HG03135 (cell line): ENCODE measurements around the gene SPATC1L.

ENCODE experiments used
- ATAC-seq: cut with Tn5 transposase; IDR thresholded peaks from one replicate; pipeline ENCODE4 v1.9.1; 2021; ENCODE audit warnings: mild to moderate bottlenecking, moderate library complexity; ENCODE audit not compliant: unreplicated experiment

SPATC1L gene

DNA sequence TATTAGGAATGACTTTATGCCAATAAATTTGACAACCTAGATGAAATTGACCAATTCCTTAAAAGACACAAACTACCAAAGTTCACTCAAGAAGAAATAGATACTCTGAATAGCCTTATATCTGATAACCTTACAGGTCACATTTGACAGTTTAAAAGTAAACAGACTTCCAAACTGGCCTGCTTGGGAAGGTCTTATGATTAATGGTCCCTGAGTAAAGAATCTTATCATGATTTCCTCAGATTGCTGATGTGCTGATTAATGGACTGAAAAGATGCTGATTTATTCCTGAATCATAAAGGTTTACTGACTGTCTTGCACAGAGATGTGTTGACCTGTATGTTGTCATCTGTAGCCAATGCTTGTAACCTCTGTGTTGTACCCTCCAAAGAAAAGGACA is 19.2 kb downstream of the SPATC1L start:
- no peak for ATAC-seq

DNA sequence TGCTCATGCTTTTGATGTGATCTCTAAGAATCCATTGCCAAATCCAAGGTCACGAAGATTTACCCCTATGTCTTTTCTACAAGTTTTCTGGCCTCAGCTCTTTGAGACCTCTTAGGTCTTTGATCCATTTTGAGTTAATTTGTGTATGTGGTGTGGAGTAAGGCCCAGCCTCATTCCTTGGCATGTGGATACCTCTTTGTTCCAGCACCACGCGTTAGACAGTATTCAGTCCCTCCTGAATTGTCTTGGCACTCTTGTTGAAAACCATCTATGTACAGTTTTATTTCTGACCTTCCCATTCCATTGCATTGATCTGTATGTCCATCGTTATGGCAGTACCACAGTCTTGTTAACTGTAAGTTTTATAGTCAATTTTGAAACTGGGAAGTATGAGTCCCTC is 20.9 kb downstream of the SPATC1L start:
- ATAC-seq = no peak

DNA sequence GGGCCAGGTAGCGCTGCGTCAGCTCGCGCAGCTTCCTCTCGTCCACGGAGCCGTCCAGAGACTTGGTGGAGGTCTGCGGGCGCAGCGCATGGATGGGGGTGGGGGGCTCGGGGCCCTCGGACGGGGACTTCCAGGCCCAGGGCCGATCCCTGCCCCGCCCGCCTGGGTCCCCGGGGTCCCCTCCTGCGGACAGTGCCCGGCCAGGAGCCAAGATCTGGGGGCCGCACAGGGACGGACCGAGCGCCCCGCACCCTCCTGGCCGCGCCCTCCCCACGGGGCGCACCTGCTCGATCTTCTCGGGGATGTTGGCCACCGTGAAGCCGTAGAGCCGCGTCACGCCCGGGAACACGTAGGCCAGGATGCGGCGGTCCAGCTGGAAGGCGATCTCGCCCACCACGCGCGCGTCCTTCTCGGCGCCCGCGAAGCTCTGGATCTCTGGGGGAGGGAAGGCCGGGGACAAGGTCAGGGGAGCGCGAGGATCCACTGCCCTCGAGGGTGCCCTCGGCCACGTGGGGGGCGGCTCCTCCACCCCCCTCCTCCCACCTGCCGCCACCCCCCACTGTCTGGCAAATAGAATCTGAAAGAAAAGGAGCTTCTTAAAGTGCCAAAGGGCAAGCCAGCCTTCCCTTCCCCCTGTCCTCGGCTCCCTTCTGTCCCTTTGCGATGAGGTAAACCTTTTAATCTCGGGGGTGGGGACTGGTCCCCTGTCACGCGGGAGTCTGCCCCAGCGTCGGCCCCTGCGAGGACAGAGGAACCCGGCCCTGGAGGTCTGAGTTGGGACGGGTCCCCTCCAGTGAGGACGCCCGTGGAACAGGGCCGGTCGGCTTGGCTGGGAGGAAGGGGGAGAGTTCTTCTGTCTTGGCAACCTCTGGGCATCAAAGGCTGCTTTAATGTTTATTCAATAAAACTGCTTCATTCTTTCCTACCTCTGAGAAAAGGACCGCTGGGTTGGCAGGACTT is 22.3 kb downstream of the SPATC1L start:
- ATAC-seq = no peak

DNA sequence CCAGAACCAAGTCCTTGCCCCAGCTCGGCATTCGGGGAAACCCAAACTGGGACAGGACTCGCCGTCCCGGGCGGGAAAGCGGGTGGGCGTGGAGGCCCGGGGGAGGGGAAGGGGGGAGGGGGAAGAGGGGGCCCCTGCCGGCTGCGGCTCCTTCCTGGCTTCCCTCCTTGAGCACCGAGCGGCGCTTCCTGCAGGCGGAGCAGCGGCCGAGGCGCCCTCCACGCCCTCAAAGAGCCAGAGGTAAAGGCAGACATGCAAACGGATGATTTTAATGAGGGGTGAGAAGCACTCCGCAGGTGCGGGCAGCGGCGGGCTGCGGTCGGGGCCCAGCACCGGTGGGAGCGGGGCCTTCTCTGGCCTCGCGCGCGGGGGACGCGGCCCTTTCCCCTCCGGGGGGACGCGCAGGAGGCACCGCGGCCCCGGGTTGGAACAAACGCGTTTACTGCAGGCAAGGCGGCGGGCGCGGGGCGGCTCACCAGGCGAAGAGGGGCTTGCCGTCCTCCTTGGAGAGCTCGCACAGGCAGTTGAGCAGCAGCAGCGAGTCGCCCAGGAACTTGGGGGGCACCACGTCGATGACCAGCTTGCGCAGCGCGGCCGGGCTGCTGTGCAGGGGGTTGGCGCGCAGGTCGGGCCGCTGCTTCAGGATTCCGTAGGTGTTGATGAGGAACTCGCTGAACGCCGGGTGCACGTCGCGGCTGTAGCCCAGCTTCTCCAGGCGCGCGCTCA is 23.2 kb downstream of the SPATC1L start:
- ATAC-seq = no peak

DNA sequence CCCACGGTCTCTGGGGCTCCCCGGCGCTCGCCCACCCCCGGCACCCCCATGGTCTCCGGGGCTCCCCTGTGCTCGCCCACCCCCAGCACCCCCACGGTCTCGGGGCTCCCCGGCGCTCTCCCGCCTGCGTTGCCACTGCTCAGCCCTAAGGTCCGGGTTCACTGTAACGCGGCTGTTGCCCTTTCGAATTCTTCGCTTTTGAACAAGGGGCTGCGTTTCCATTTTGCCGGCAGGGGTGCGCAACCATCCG is 23.7 kb downstream of the SPATC1L start:
- no peak for ATAC-seq

DNA sequence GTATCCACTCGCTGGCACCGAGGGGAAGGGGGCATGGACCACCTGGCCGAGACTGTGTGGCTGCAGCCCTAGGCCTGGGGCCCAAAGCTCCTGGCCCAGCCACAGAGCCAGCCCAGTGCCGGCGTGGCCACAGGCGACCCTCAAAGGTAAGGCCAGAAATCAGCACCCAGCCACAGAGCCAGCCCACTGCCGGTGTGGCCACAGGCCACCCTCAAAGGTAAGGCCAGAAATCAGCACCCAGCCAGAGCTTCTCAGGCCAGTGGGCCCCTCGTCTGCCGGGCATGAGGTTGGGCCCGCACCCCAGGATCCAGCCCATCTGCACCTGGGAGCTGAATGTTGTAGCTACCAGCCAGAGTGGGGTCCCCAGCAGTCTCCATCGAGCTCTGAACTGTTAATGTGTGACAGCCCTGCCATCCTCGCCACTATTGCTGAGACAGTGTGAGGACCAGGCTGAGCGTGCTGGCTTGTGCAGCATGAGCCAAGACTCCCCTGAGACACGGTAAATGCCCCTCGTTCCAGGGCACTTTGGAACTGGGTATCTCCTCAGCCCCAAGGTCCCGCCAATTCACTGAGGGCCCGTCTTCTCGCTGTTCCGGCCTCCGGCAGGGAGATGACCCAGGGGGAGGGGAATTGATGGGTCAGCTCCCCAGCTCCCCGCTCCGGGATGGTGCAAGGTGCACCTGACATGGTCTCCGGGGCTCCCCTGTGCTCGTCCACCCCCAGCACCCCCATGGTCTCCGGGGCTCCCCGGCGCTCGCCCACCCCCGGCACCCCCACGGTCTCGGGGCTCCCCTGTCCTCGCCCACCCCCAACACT is 24.2 kb downstream of the SPATC1L start:
- no peak for ATAC-seq

DNA sequence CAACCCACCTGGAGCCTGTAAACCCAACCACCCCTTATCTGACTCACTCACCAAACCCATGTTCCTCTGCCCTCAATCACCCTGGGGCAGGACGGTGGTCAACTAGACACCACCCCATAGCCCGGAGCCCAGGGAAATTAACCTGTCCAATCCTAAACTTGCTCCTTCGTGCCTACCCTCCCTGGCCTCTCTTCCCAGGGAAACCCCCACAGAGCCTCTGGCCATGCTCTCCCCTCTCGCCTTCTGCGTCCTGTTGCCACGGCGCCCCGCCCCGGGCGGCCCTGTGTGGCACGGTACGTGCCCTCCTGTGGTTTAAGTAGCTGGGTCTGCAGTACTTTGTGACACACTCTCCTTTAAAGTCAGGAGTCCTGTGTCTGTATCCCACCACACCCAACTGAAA is 24.9 kb downstream of the SPATC1L start:
- ATAC-seq = no peak

DNA sequence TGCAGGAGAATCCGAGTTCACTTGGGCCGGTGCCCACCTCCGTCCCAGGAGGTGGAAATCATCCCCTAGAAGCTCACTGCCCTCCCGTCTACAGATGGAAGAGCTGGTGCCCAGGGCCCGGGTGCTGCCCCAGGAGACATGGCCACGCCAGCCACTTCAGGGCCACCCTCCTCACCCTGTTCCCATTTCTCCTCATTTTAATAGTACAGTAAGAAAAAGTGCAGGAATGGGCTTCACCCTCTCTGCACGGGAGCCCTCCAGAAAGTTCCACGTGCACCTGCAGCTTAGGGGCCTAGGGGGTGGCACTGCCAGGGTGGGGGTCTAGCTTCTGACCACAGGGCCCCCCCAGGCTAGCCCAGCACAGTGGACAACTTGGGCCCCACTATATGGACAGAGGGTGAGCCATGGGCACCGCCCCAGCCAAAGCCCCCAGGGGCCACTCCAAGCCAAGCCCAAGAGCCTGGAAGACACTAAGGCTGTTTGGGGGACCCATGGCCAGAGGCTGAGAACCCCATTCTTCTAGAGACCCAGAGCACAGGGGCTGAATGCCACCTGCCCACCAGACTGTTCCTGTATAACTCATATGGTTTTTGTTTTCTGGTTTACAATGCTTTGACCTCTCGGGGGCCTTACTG is 25.5 kb downstream of the SPATC1L start:
- no peak for ATAC-seq

DNA sequence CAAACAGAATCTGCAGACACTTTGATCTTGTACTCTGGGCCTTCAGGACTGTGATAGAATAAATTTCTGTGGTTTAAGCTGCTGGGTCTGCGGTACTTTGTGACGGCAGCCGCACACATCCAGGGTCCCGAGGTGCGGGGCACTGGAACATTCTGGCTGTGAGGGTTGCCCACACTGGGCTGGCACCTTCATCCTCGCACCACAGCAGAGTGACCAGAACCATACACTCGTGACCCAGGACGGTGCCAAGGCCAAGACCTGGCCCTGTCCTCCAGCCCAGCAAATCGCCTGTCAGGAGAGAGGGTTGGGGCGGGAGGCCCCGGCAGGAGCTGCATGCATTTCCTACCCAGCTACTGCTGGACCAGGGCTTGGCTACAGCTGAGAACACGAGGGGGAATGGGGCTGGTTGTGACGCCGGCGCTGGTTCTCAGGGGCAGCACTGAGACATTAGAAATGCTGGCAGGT is 26.2 kb downstream of the SPATC1L start:
- no peak for ATAC-seq

DNA sequence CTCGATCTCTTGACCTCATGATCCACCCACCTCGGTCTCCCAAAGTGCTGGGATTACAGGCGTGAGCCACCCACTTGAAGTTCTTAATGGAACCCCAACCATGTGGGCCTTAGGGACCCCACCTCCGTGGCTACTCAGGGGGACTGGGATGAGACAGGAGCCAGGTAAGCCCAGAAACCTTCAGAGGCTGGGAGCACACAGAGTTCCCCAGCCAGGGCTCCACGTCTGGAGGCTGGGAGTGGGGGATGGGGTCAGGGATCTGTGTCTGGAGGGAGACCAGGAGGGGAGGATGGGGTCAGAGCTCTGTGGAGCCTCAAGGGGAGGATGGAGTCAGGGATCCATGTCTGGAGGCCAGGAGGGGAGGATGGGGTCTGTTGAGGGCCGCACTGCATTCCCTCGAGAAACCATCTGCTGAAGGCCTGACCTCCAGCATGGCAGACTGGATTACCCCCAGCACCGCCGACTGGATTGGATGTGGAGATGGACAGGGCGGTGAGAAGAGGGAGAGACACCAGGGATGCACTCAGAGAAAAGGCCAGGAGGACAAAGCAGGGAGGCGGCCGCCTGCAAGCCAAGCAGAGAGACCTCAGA is 26.8 kb downstream of the SPATC1L start:
- ATAC-seq = no peak

DNA sequence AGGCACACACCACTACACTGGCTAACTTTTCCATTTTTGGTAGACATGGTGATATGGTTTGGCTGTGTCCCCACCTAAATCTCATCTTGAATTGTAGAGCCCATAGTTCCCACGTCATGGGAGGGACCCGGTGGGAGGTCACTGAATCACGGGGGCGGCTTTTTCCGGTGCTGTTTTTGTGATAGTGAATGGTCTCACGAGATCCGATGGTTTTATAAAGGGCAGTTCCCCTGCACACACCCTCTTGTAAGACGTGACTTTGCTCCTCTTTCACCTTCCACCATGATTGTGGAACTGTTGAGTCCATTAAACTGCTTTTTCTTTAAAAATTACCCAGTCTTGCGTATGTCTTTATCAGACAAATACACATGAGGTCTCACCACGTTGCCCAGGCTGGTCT is 27.6 kb downstream of the SPATC1L start:
- no peak for ATAC-seq

DNA sequence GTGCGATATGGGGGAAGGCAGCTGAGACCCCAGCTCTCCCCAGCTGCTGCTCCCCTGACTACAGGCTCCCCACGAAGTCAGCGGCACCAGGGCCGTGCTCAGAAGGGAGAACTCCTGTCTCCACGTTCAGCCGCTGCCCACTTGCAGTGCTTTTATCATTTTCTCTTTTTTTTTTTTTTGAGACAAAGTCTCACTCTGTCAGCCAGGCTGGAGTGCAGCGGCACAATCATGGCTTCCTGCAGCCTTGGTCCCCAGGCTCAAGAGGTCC is 27.9 kb downstream of the SPATC1L start:
- ATAC-seq = no peak

DNA sequence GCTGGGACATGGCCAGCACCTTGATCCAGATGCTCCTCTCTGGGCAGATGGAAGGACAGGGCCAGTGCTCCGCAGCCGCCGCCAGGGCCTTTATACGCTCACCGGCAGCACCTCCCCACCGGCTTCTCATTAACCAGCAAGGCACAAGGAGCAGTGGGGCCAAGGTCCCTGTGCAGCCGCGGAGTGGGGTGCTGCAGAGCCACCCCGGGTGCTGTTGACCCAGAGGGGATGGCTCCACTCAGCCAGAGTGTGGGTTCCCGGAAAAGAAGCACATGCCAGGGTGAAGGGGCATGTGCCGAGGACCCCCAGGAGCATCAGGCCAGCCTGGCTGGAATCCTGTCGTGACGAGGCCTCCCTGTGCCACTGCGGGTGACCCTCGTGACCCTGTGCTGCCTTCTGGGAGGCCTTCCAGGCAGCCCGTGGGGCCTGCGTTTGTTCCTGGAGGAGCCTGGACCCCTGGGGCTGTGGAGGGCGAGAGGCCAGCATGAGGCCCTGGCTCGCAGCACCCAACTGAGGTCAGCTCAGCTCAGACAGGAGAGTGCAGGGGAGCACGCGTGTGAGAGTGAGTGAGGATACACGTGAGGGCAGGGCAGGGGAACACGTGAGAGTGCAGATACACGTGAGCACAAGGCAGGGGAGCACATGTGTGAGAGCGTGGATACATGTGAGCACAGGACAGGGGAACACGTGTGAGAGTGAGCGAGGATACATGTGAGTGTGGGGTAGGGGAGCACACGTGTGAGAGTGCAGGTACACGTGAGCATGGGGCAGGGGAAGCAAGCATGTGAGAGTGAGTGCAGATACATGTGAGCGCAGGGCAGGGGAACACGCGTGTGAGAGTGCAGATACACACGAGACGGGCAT is 28.5 kb downstream of the SPATC1L start, which contains the start of gene FTCD:
Gene FTCD, minus strand, starts transcription at position 66 of the 864 bp plus-strand sequence. Its CDS starts 56 bp downstream, at position 10.
- no peak for ATAC-seq

DNA sequence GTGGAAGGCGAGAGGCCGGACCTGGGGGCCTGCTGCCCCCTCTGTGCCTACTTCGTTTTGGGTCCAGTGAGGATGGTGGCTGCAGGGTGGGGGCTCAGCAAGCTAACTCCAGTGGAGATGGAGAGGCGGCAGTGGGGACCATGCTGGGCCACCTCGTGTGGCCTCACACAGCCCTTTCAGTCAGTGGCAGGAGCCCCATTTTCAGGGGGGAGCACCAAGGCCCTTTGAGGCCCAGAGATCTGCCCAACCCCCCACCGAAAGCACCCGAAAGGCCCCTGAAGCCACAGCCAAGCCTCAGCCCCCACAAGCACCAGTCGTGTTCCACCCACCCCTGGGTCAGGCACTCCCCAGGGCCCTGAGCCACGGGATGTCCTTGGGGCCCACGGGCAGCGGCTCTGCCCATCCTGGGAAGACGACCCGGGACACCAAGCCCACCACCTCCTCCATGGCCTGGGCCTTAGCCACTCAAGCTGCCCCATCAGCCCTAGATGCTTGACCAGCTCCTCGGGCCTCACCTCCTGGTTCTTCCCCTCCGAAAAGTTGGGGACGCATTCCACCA is 29.2 kb downstream of the SPATC1L start:
- no peak for ATAC-seq

DNA sequence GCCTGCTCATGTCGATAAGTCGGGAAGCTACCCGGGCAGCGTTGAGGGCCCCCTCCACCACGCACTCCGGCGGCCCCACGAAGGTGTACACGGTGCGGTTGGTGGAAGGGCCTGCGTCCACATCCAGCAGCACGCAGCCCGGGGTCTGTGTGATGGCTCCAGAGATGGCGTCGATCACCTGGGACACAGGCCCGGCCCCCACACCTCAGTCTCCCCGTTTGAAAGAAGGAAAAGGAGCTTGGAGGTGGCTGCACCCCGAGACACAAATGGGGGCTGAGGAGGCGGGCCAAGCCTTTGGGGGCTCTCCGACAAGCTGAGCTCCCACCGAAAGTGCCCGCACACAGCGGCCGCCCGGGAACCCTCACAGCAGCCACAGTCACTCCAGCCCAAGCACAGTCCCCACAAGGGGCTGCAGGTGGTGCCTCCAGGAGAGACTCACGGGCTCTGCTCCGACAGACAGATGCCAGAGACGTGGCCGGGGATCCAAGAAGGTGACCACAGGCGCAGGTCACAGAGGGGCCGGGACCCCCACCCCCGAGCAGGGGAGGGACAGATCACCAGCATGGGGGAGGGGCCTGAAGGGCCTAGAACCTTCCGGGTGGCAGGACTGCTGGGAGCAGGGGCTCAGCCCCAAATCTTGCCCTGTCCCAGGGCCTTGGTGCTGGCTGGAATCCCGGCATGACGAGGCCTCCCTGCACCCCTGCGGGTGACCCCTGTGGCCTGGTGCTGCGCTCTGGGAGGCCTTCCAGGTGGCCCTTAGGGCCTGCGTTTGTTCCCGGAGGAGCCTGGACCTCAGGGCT is 29.9 kb downstream of the SPATC1L start:
- ATAC-seq = no peak

DNA sequence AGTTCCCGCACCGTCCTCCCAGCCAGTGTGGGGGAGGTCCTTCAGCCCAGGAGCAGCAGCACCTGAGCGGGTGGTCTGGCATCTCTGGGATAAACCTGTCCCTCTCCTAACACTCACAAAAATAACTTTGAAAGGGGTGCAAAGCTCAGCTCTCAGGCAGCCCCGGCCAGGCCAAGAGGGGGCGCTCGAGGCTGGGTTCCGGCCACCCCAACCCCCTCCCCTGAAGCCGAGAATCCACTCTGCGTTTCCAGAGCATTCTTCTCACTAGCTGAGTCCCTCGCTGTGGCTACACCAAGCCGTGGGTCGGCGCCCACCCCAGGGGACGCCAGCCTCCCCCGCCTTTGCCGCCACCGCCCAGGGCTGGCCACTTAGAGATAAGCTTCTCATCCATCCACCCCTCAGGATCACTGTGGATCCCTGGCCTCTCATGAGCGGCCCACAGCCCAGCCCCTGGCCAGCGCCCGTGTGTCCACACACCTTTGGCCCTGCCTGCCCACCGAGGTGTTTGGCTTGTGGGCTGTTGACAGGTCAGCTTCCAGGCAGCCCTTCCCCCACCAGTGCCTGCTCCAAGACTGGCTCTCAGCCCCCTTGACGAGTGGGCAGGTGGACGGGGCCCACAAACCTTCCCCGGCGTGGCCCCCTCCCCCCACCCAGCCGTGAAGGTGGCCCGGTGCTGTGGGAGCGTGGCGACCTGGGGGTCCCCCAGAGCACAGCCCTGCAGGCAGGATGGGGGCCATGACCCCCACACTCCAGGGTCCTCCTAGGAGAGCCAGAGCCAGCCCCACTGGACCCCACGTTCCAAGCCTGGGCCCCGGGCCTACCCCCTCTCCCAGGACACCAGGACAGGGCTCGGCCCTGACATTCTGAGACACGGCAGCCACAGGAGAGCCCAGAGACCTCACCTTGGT is 30.8 kb downstream of the SPATC1L start:
- no peak for ATAC-seq

DNA sequence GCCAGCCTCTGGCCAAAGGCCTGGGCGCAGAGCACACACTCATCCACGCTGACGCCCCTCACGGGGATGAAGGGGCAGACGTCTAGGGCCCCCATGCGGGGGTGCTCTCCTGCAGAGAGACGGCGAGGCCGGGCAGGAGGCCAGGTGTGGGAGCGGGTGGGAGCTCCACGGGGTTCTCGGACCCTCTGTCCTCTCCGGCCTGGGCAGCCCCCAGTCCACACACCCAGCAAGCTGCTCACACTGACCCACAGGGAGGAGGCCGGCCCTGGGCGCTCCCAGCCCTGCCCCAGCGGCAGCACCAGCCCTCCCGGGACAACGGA is 31.4 kb downstream of the SPATC1L start:
- ATAC-seq = no peak
